ENCODE measurements around the gene AKAP13. TPM values are rescaled to one million over a fixed set of nuclear protein-coding genes. Genes with fewer than 3 reads are reported as not detected.

The AKAP13 gene
- total RNA-seq, 1 experiment from 2014 or later: 54.5 TPM

- no peak overlapping the region for H3K4me3 ChIP-seq (ENCODE audit: low read depth, low read length, poor library complexity, severe bottlenecking)
- intact Hi-C loops (cut with micrococcal nuclease; ENCODE audit: unreplicated experiment): no loop called here
- H3K27me3 ChIP-seq (replicated peaks; ENCODE audit: insufficient read depth, low read depth, low read length, poor library complexity): no peaks in the 10 kb centered on the region
- TF ChIP-seq EZH2 (IDR thresholded peaks at IDR 0.05; ENCODE audit: borderline replicate concordance, low read depth, low read length, poor library complexity, severe bottlenecking): no peak
- TF ChIP-seq CTCF (conservative IDR thresholded peaks at IDR 0.05; ENCODE audit: low read depth, low read length): no peak
- no peaks in the 10 kb centered on the region for H3K36me3 ChIP-seq (ENCODE audit: insufficient read depth, low read length, poor library complexity, severe bottlenecking)
- no peak for DNase-seq (ENCODE audit: low spot score)
- CTCF ChIA-PET: no interaction called here
- H3K27ac ChIP-seq (ENCODE audit: low read depth, low read length, poor library complexity, severe bottlenecking): no peak overlapping the region
- peaks cover 3% of the 10 kb centered on the region for H3K4me1 ChIP-seq (ENCODE audit: insufficient read depth, low read length, poor library complexity, severe bottlenecking)
- no peaks in the 10 kb centered on the region for H3K9me3 ChIP-seq (ENCODE audit: low read depth, low read length, poor library complexity, severe bottlenecking)
- no TSS peak for BruUV-seq (replicated peaks)
- POLR2A ChIA-PET (ENCODE audit: low non-redundant PET): no interaction called here
Measured at GRCh38 chr15:85389772-85390171, 9.4 kb downstream of the AKAP13 start.

- intact Hi-C loops (cut with micrococcal nuclease; ENCODE audit: unreplicated experiment): no loop called here
- Histone ChIP-seq H3K27me3 (replicated peaks; ENCODE audit: insufficient read depth, low read depth, low read length, poor library complexity) (no peaks in the 10 kb centered on the region), H3K9me3 (ENCODE audit: low read depth, low read length, poor library complexity, severe bottlenecking) (no peaks in the 10 kb centered on the region), H3K27ac (ENCODE audit: low read depth, low read length, poor library complexity, severe bottlenecking) (no peak overlapping the region), H3K36me3 (ENCODE audit: insufficient read depth, low read length, poor library complexity, severe bottlenecking) (no peaks in the 10 kb centered on the region), H3K4me3 (ENCODE audit: low read depth, low read length, poor library complexity, severe bottlenecking) (no peak overlapping the region), H3K4me1 (ENCODE audit: insufficient read depth, low read length, poor library complexity, severe bottlenecking) (peaks cover 31% of the 10 kb centered on the region)
- no peak for TF ChIP-seq CTCF (conservative IDR thresholded peaks at IDR 0.05; ENCODE audit: low read depth, low read length)
- no peak for TF ChIP-seq EZH2 (IDR thresholded peaks at IDR 0.05; ENCODE audit: borderline replicate concordance, low read depth, low read length, poor library complexity, severe bottlenecking)
- POLR2A ChIA-PET (ENCODE audit: low non-redundant PET): no interaction called here
- CTCF ChIA-PET: no interaction called here
- DNase-seq (ENCODE audit: low spot score): no peak
- no TSS peak for BruUV-seq (replicated peaks)
Measured at GRCh38 chr15:85393210-85393609, 12.8 kb downstream of the AKAP13 start.

- H3K4me3 ChIP-seq (ENCODE audit: low read depth, low read length, poor library complexity, severe bottlenecking): no peak overlapping the region
- no peaks in the 10 kb centered on the region for H3K9me3 ChIP-seq (ENCODE audit: low read depth, low read length, poor library complexity, severe bottlenecking)
- POLR2A ChIA-PET (ENCODE audit: low non-redundant PET): no interaction called here
- intact Hi-C loops (cut with micrococcal nuclease; ENCODE audit: unreplicated experiment): no loop called here
- H3K4me1 ChIP-seq (ENCODE audit: insufficient read depth, low read length, poor library complexity, severe bottlenecking): peaks cover 31% of the 10 kb centered on the region
- no peaks in the 10 kb centered on the region for H3K27me3 ChIP-seq (replicated peaks; ENCODE audit: insufficient read depth, low read depth, low read length, poor library complexity)
- H3K36me3 ChIP-seq (ENCODE audit: insufficient read depth, low read length, poor library complexity, severe bottlenecking): no peaks in the 10 kb centered on the region
- DNase-seq (ENCODE audit: low spot score): no peak
- no peak for TF ChIP-seq EZH2 (IDR thresholded peaks at IDR 0.05; ENCODE audit: borderline replicate concordance, low read depth, low read length, poor library complexity, severe bottlenecking)
- no peak for TF ChIP-seq CTCF (conservative IDR thresholded peaks at IDR 0.05; ENCODE audit: low read depth, low read length)
- BruUV-seq (replicated peaks): no TSS peak
- CTCF ChIA-PET: no interaction called here
- H3K27ac ChIP-seq (ENCODE audit: low read depth, low read length, poor library complexity, severe bottlenecking): no peak overlapping the region
Measured at GRCh38 chr15:85394554-85395333, 14.3 kb downstream of the AKAP13 start.

All from A673 (cell line).